ENCODE data around the gene GUCA2A.

Gene GUCA2A

GRCh38 chr1:42170779-42171621, 6.5 kb upstream of the GUCA2A start:
- DNase-seq (ENCODE audit: extremely low spot score) = no peak
- ChIA-PET POLR2A (no interaction called here), CTCF (no interaction called here)
- TF ChIP-seq TARDBP (IDR thresholded peaks at IDR 0.05) (no peak), FOXK2 (IDR thresholded peaks at IDR 0.05) (no peak)

- DNase-seq (ENCODE audit: extremely low spot score) = no peak
- POLR2A ChIA-PET = no interaction called here
- TF ChIP-seq FOXA1 (IDR thresholded peaks at IDR 0.05) (no peak), ZNF384 (IDR thresholded peaks at IDR 0.05) (no peak)
- CTCF ChIA-PET = no interaction called here
Measured at GRCh38 chr1:42168763-42169162, 4.2 kb upstream of the GUCA2A start.

GRCh38 chr1:42168391-42168670, 3.8 kb upstream of the GUCA2A start:
- CTCF ChIA-PET = no interaction called here
- TF ChIP-seq BHLHE40 (IDR thresholded peaks at IDR 0.05; ENCODE audit: borderline replicate concordance) = no peak
- TF ChIP-seq L3MBTL2 (conservative IDR thresholded peaks at IDR 0.05) = no peak
- no peak for TF ChIP-seq FOXA1 (IDR thresholded peaks at IDR 0.05)
- TF ChIP-seq CTBP1 (IDR thresholded peaks at IDR 0.05; ENCODE audit: borderline replicate concordance) = no peak
- no peak for TF ChIP-seq SP1 (IDR thresholded peaks at IDR 0.05)
- no peak for TF ChIP-seq PKNOX1 (IDR thresholded peaks at IDR 0.05)
- TF ChIP-seq ARNT (IDR thresholded peaks at IDR 0.05) = no peak
- no peak for TF ChIP-seq SUZ12 (IDR thresholded peaks at IDR 0.05)
- no peak for TF ChIP-seq ZNF384 (IDR thresholded peaks at IDR 0.05)
- TF ChIP-seq LEF1 (IDR thresholded peaks at IDR 0.05; ENCODE audit: borderline replicate concordance) = no peak
- no peak for TF ChIP-seq ELF4 (IDR thresholded peaks at IDR 0.05)
- TF ChIP-seq FOXM1 (IDR thresholded peaks at IDR 0.05; ENCODE audit: borderline replicate concordance) = no peak
- POLR2A ChIA-PET = no interaction called here
- no peak for DNase-seq (ENCODE audit: extremely low spot score)

GRCh38 chr1:42167611-42168390, 3.3 kb upstream of the GUCA2A start:
- TF ChIP-seq ELF4 (IDR thresholded peaks at IDR 0.05) = no peak
- TF ChIP-seq L3MBTL2 (conservative IDR thresholded peaks at IDR 0.05) = no peak
- TF ChIP-seq HDGF (IDR thresholded peaks at IDR 0.05; ENCODE audit: borderline replicate concordance) = no peak
- TF ChIP-seq SP1 (IDR thresholded peaks at IDR 0.05) = no peak
- ChIA-PET POLR2A (no interaction called here), CTCF (no interaction called here)
- DNase-seq (ENCODE audit: extremely low spot score) = no peak

GRCh38 chr1:42165511-42166210, 1.1 kb upstream of the GUCA2A start:
- ChIA-PET CTCF (interaction anchor here (1.0 kb wide), 1 partner anchor 8 kb away, joined by 3 read pairs; no protein-coding TSS in a partner anchor), POLR2A (interaction anchor here (0.6 kb wide), 1 partner anchor 51 kb away, joined by 3 read pairs; no protein-coding TSS in a partner anchor)
- TF ChIP-seq ELF4 (IDR thresholded peaks at IDR 0.05) (no peak), HDGF (IDR thresholded peaks at IDR 0.05; ENCODE audit: borderline replicate concordance) (no peak), FOXM1 (IDR thresholded peaks at IDR 0.05; ENCODE audit: borderline replicate concordance) (no peak)
- peak; percentile 26 for DNase-seq (ENCODE audit: extremely low spot score)

GRCh38 chr1:42163536-42164503, 725 bp downstream of the GUCA2A start:
- TF ChIP-seq LEF1 (IDR thresholded peaks at IDR 0.05; ENCODE audit: borderline replicate concordance) = no peak
- TF ChIP-seq HDGF (IDR thresholded peaks at IDR 0.05; ENCODE audit: borderline replicate concordance) = no peak
- TF ChIP-seq BHLHE40 (IDR thresholded peaks at IDR 0.05; ENCODE audit: borderline replicate concordance) = no peak
- no peak for TF ChIP-seq CTBP1 (IDR thresholded peaks at IDR 0.05; ENCODE audit: borderline replicate concordance)
- TF ChIP-seq FOXM1 (IDR thresholded peaks at IDR 0.05; ENCODE audit: borderline replicate concordance) = no peak
- TF ChIP-seq PKNOX1 (IDR thresholded peaks at IDR 0.05) = no peak
- TF ChIP-seq SP1 (IDR thresholded peaks at IDR 0.05) = no peak
- TF ChIP-seq L3MBTL2 (conservative IDR thresholded peaks at IDR 0.05) = no peak
- no peak for TF ChIP-seq ARNT (IDR thresholded peaks at IDR 0.05)
- no peak for TF ChIP-seq TARDBP (IDR thresholded peaks at IDR 0.05)
- no peak for TF ChIP-seq SUZ12 (IDR thresholded peaks at IDR 0.05)
- no peak for TF ChIP-seq FOXK2 (IDR thresholded peaks at IDR 0.05)
- CTCF ChIA-PET = interaction anchor here (1.8 kb wide), 1 partner anchor 9 kb away, joined by 4 read pairs; no protein-coding TSS in a partner anchor
- no peak for DNase-seq (ENCODE audit: extremely low spot score)
- POLR2A ChIA-PET = no interaction called here
